ENCODE measurements around the gene CD93.

- TF ChIP-seq POLR2AphosphoS5 (IDR thresholded peaks at IDR 0.05): no peak
- TF ChIP-seq CTCF (IDR thresholded peaks at IDR 0.05): no peak
- no peak for TF ChIP-seq POLR2A (IDR thresholded peaks at IDR 0.05)
Measured at GRCh38 chr20:23081263-23081819, 4.8 kb downstream of the CD93 start.

Data from upper lobe of left lung (tissue), 4 donors.